SJSA1 (cell line): ENCODE data around the gene NACC1. TPM values are rescaled to one million over a fixed set of nuclear protein-coding genes. Genes with fewer than 3 reads are reported as not detected.
A peak's percentile ranks its signal among the peaks of the same experiment; 100 is the strongest.
"Not testable (repeated sequence)": the region's sequence is repeated elsewhere in the genome, so short reads cannot be mapped to it uniquely, and the experiment has no call there.

Source experiments
- DNase-seq, 2 experiments: peaks; one replicate each; pipeline ENCODE4 v3.0.0-alpha.2; 2015 to 2020; ENCODE audit warnings: low spot score in 2 of 2, low read depth in 1 of 2
- H3K27ac ChIP-seq: fragments of 250-450 bp; sonication (Bioruptor Pico); 2 replicates; pipeline ENCODE4 v1.5.1; 2020; ENCODE audit warnings: mild to moderate bottlenecking, moderate library complexity
- H3K27me3 ChIP-seq: fragments of 250-450 bp; sonication (Bioruptor Pico); replicated peaks from 2 replicates; pipeline ENCODE4 v1.5.1; 2020; ENCODE audit warnings: mild to moderate bottlenecking, moderate library complexity
- H3K36me3 ChIP-seq: fragments of 250-450 bp; sonication (Bioruptor Pico); 2 replicates; pipeline ENCODE4 v1.5.1; 2020; ENCODE audit warnings: mild to moderate bottlenecking
- H3K4me1 ChIP-seq: fragments of 250-450 bp; sonication (Bioruptor Pico); replicated peaks from 2 replicates; pipeline ENCODE4 v1.6.1; 2021; ENCODE audit warnings: mild to moderate bottlenecking
- H3K4me3 ChIP-seq: fragments of 250-450 bp; sonication (Bioruptor Pico); 2 replicates; pipeline ENCODE4 v1.5.1; 2020; ENCODE audit warnings: mild to moderate bottlenecking
- H3K9me3 ChIP-seq: fragments of 250-450 bp; sonication (Bioruptor Pico); replicated peaks from 2 replicates; pipeline ENCODE4 v1.5.1; 2020; ENCODE audit warnings: mild to moderate bottlenecking
- total RNA-seq: library from RNA; depleted of rRNA; stranded (reverse); fragments of >200 nt; shearing (Covaris generic); gene quantifications from 2 replicates; pipeline ENCODE4 v1.2.3, GENCODE V29; 2014; rRNA removed

The NACC1 gene
- total RNA-seq, 1 experiment from 2014 or later, result 75.9 TPM

GRCh38 chr19:13173139-13173737, 55.2 kb downstream of the NACC1 start:
- H3K9me3 ChIP-seq, result no peaks in the 10 kb centered on the region
- H3K4me1 ChIP-seq, result peaks cover 43% of the 10 kb centered on the region
- no peak overlapping the region for H3K4me3 ChIP-seq
- H3K27ac ChIP-seq, result peak overlapping the region; percentile 76
- no peaks in the 10 kb centered on the region for H3K27me3 ChIP-seq
- 0 out of 2 replicates have a peak, but pooled peaks cover 4% of the 10 kb centered on the region for H3K36me3 ChIP-seq
- no peak for DNase-seq

GRCh38 chr19:13176345-13176744, 58.3 kb downstream of the NACC1 start:
- no peak overlapping the region for H3K27ac ChIP-seq
- no peaks in the 10 kb centered on the region for H3K27me3 ChIP-seq
- H3K4me1 ChIP-seq, result peaks cover 20% of the 10 kb centered on the region

GRCh38 chr19:13177584-13177983, 59.5 kb downstream of the NACC1 start:
- H3K27ac ChIP-seq, DNase-seq, H3K9me3 ChIP-seq, H3K36me3 ChIP-seq, H3K4me3 ChIP-seq, H3K27me3 ChIP-seq: not testable (repeated sequence)
- H3K4me1 ChIP-seq, result peaks cover 11% of the 10 kb centered on the region

More at GRCh38 chr19:13176345-13176744, 58.3 kb downstream of the NACC1 start:
- Histone ChIP-seq H3K4me3 (no peak overlapping the region), H3K9me3 (no peaks in the 10 kb centered on the region), H3K36me3 (0 out of 2 replicates have a peak, but pooled peaks cover 4% of the 10 kb centered on the region)
- DNase-seq, result no peak

GRCh38 chr19:13178291-13178690, 60.2 kb downstream of the NACC1 start:
- H3K9me3 ChIP-seq, H3K4me3 ChIP-seq, H3K27ac ChIP-seq, H3K36me3 ChIP-seq, H3K27me3 ChIP-seq, DNase-seq, H3K4me1 ChIP-seq: not testable (repeated sequence)

- no peaks in the 10 kb centered on the region for H3K9me3 ChIP-seq
- no peaks in the 10 kb centered on the region for H3K36me3 ChIP-seq
- H3K27me3 ChIP-seq, result no peaks in the 10 kb centered on the region
- no peak overlapping the region for H3K27ac ChIP-seq
- no peak for DNase-seq
- H3K4me3 ChIP-seq, result no peak overlapping the region
- no peaks in the 10 kb centered on the region for H3K4me1 ChIP-seq
These were observed 63.8 kb downstream of the NACC1 start for GRCh38 chr19:13181747-13182388.

- DNase-seq, H3K4me1 ChIP-seq, H3K27me3 ChIP-seq, H3K4me3 ChIP-seq, H3K9me3 ChIP-seq, H3K36me3 ChIP-seq, H3K27ac ChIP-seq: not testable (repeated sequence)
These were observed 66.9 kb downstream of the NACC1 start for GRCh38 chr19:13184926-13185325.

- H3K27ac ChIP-seq, H3K4me3 ChIP-seq, H3K27me3 ChIP-seq, DNase-seq, H3K36me3 ChIP-seq, H3K4me1 ChIP-seq, H3K9me3 ChIP-seq: not testable (repeated sequence)
These were observed 67.9 kb downstream of the NACC1 start for GRCh38 chr19:13185763-13186657.

- not testable (repeated sequence) for DNase-seq, H3K4me3 ChIP-seq, H3K36me3 ChIP-seq, H3K27me3 ChIP-seq, H3K4me1 ChIP-seq, H3K27ac ChIP-seq, H3K9me3 ChIP-seq
These were observed 68.6 kb downstream of the NACC1 start for GRCh38 chr19:13186688-13187087.

- H3K27ac ChIP-seq, result no peak overlapping the region
- no peaks in the 10 kb centered on the region for H3K9me3 ChIP-seq
- DNase-seq, result no peak
- H3K27me3 ChIP-seq, result no peaks in the 10 kb centered on the region
- no peaks in the 10 kb centered on the region for H3K4me1 ChIP-seq
- no peaks in the 10 kb centered on the region for H3K36me3 ChIP-seq
- no peak overlapping the region for H3K4me3 ChIP-seq
These were observed 69.4 kb downstream of the NACC1 start for GRCh38 chr19:13187419-13187818.

GRCh38 chr19:13189600-13189999, 71.5 kb downstream of the NACC1 start:
- no peaks in the 10 kb centered on the region for H3K9me3 ChIP-seq
- H3K27me3 ChIP-seq, result no peaks in the 10 kb centered on the region
- H3K27ac ChIP-seq, result no peak overlapping the region
- no peaks in the 10 kb centered on the region for H3K36me3 ChIP-seq
- H3K4me3 ChIP-seq, result no peak overlapping the region
- no peak for DNase-seq
- H3K4me1 ChIP-seq, result no peaks in the 10 kb centered on the region

Other genes with a start within 250 kb of the NACC1 start
- gene DNASE2, start 236.8 kb upstream of the NACC1 start, total RNA-seq, result 21.8 and 25.5 TPM in 2 replicates
- not detected in 2 replicates for gene KLF1, start 231.1 kb upstream of the NACC1 start, total RNA-seq
- 25.9 and 43.7 TPM in 2 replicates for gene GCDH, start 227.1 kb upstream of the NACC1 start, total RNA-seq
- 0.24 TPM in 1 of 2 replicates, not detected in the other for gene SYCE2, start 199.0 kb upstream of the NACC1 start, total RNA-seq
- 48.3 and 101 TPM in 2 replicates for gene FARSA, start 184.6 kb upstream of the NACC1 start, total RNA-seq
- gene CALR, start 179.7 kb upstream of the NACC1 start, total RNA-seq, result 1,330 and 1,700 TPM in 2 replicates
- 145 and 164 TPM in 2 replicates for gene RAD23A, start 172.4 kb upstream of the NACC1 start, total RNA-seq
- 75.7 and 84.3 TPM in 2 replicates for gene GADD45GIP1, start 161.0 kb upstream of the NACC1 start, total RNA-seq
- gene DAND5, start 148.7 kb upstream of the NACC1 start, total RNA-seq, result 0.41 TPM in 1 of 2 replicates, not detected in the other
- gene NFIX, start 122.8 kb upstream of the NACC1 start, total RNA-seq, result 9.4 and 10.9 TPM in 2 replicates
- not detected in 2 replicates for gene LYL1, start 15.4 kb upstream of the NACC1 start, total RNA-seq
- gene TRMT1, start 1.5 kb upstream of the NACC1 start, total RNA-seq, result 29.6 and 49.9 TPM in 2 replicates
- 106 and 125 TPM in 2 replicates for gene STX10, start 32.1 kb downstream of the NACC1 start, total RNA-seq
- 12.3 and 25.5 TPM in 2 replicates for gene IER2, start 32.1 kb downstream of the NACC1 start, total RNA-seq